ENCODE data around the gene RHOBTB1.
"Not testable (repeated sequence)": the region's sequence is repeated elsewhere in the genome, so short reads cannot be mapped to it uniquely, and the experiment has no call there.

RHOBTB1 gene

DNA sequence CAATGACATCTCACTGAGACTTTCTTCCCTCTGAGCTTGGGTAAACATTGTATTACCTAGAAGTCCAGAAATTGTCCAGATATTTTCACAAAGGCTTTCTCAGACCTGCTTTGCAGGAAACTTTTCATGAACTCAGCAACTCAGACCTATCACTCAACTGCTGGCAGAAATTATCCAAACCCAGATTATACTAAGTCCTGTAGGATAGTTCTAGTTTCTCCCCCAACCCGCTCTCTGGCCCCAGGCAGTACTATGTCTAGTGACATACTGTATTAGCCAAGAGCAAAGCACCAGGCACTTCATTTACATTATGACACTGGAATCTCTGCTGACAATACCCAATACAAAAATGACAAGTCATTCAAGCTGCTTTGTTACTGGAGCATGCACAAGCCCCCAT lies 75.0 kb downstream of the RHOBTB1 start:
- no peak for DNase-seq

DNA sequence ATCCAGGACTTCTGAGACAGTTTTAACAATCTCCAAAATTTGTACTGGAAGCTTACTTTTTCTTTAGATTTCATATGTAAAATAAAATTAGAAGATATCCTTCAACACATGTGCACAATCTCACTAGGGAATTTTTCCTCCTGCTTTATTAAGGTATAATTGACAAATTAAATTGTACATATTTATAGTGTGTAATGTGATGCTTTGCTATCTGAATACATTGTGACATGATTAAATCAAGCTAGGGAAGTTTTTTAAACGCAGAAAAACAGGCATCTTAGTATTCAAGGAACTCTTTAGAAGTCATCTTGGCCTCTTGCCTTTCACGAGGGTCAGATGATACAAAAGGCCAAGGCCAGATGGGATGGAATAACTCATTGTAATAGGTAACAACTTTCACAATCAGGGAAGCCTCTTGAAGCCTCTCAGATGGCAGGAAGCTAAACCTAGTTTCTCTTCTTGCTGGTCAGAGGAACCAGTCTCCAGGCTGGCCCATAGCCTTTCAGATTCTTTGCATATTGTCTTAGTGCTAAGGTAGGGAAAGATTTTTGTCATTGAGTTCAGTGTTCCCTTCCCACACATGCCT lies 78.7 kb downstream of the RHOBTB1 start:
- no peak for DNase-seq

DNA sequence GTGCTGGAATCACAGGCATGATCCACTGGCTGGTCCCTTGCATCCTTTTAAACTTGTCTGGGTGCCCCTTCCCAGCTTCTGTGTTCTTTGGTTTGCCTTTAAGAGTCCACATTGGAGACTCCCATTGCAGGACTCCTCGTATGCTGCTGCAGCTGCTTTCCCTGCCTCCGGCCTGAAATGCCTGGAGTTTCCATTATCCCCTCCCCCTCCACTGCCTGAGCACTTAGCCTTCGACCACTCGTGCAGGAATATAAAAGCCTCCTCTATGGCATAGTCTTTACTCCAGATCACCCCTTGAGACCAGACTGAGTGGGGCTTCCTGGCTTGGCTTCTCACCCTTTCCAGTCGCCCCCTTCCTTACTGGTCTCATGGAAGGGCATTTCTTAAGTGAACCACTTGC lies 80.2 kb downstream of the RHOBTB1 start:
- DNase-seq: no peak

DNA sequence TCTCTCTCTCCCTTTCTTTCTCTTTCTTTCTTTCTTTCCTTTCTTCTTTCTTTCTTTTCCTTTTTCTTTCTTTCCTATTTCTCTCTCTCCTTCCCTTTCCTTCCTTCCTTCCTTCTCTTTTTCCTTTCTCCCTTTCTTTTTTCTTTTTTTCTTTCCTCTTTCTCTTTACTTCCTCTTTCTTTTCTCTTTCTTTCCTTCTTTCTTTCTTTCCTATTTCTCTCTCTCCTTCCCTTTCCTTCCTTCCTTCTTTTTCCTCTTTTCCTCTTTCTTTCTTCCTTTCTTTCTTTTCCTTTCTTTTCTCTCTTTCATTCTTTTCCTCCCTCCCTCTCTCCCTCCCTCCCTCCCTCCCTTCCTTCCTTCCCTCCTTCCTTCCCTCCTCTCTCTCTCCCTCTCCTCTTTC lies 81.5 kb downstream of the RHOBTB1 start:
- DNase-seq: no peak

DNA sequence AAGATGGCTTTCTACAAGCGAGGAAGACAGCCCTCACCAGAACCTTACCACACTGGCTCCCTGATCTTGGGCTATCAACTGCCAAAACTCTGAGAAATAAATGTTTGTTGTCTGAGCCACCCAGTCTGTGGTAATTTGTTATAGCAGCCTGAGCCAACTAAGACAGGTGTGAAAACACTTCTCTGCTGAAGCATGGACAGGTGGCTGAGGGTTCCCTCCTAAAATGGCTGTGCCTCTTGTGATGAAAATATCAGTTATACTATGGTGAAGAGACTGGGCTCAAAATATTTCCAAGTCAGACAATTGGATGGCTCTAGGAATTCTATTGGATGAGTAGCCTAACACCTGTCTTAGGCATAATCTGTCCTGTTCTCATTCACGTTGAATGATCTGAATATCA lies 87.6 kb downstream of the RHOBTB1 start:
- no peak for DNase-seq

DNA sequence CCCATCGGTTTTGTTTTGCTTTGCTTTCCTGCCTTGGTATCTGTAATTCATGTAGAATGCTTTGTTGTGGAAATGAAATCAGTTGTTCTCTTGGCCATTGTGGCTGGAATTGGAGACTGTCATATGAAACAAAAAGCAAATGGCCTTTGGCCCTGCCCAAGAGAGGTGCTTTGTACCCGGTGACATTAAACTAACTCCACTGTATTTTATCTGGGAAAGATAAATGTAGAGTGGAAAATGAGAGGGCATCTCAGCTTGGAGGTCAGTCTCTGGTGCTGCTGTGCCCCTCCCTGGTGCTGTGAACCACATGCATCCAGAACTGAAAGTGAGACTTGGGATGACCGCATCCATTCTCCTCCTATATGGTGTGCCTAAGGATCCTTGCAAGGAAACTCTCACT lies 90.3 kb downstream of the RHOBTB1 start:
- no peak for DNase-seq

DNA sequence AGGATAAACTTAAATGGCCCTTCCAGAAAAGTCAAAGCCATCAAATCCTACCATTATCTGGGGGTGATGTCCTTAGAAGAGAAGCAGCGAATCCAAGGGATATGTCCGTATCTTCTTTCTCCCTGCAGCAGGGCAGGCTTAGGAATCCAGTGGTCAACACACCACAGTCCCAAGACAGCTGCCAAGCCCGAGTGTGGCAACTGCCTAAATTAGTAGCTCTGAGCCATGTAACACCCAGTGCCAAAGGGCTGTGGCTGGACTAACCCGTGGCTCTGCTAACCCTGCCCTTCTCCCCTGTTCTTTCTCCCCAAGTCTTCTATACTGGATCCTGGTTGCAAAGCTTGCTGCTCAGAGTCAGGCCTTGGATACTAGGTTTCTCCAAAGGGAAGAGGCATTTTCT lies 90.9 kb downstream of the RHOBTB1 start:
- no peak for DNase-seq

DNA sequence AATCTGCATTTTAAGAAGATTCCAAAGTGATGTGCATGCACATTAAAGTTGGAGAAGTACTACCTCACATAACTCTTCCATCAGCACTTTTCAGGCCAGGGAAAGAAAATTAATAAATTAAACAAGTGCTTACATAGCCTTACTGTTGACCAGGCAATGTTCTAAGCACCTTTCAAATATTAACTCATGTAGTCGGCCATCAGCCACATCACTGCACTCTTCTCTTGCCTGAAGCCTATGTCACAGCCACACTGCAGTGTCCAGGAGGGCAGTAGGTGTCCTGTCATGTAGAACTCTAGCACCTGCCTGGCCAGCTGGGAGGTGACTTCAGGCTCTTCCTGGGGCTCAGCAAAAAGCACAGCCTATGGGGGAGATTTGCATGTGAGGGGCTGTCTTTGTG lies 94.2 kb downstream of the RHOBTB1 start:
- DNase-seq: no peak

DNA sequence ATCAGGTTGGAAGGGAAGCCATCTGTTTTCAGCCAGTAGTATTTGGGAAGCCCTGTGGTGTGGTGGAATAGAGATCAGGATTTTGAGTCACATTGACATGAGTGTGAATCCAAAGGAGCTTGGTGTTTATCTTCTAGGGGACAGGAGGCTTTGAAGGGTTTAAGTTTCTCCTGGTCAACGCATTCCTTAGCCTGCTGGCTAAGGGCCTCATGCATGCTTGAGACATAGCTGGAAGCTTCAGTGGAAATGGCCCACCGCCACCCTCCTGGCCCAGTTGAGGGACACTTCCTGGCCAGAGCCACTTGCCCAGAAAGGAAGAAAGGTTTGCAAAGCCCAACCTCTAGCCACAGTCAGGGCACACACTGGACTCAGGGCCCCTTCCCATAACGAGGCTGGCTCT lies 94.8 kb downstream of the RHOBTB1 start:
- no peak for DNase-seq

DNA sequence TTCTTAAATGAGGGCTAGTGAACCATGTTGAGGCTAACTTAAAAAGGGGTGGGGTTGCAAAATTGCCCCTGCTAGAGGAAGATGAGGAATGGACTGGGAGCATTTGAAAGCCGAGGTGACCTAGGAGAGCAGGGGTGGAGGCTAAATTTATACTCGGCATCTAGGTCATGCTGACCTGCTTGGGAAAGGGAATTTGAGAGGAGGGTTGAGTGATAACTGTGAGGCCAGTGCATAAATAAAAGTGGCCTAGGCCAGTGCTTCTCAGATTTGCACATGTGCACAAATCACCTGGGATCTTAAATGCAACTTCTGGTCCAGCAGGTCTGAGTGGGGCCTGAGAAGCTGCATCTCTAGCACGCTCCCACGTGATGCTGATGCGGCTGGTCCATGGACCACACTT lies 95.3 kb downstream of the RHOBTB1 start:
- DNase-seq: no peak

DNA sequence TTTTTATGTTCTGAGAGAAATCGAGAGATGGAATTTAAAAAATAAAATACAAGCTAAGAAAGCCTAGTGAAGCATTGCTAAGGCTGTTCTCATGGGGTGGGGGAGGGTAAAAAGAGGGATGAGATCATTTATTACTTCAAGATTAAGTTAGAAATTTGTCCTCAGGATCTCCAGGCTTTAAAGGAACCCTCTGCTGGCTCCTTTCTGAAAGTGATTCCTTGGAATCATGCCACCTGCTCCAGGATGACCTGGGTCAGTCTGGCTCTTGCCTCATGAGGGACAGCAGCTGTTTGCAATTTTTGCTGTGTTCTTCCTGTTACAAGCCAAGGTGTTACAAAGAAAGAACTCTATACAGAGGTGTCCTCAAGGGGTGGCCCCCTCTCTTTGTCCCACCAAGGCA lies 95.9 kb downstream of the RHOBTB1 start:
- DNase-seq: no peak

DNA sequence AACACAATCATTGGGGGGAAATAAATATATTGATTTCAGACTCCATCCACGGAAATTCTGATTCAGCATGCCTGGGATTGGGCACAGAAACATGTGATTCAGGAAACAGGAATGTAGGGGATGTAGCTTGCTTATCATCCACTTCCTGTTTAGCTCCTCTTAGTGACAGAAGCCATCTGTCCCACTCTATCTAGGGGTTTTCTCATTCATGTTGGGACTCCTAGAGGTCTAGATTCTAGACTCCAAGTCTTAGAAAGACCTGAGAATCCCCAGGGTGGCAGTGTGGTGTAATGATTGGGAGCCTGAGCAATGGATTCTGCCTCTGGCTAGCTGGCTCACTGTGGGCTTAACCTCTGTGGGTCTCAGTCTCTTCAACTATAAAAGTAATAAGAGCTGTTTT lies 97.8 kb downstream of the RHOBTB1 start:
- DNase-seq: peak in 1 of 51 donors; percentile 4

DNA sequence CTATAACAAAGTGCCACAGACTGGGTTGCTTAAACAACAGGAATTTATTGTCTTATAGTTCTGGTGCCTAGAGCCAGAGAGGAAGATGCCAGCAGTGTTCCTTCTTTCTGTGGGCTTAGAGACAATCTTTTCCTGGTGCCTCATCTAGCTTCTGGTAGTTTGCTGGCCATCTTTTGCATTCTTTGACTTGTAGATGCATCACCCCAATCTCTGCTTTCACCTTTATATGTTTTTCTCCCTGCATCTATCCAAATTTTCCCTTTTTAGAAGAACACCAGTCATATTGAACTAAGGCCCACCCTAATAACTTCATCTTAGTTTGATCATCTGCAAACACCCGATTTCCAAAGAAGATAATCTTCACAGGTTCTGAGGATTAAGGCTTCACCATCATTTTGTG lies 98.9 kb downstream of the RHOBTB1 start:
- no peak for DNase-seq

DNA sequence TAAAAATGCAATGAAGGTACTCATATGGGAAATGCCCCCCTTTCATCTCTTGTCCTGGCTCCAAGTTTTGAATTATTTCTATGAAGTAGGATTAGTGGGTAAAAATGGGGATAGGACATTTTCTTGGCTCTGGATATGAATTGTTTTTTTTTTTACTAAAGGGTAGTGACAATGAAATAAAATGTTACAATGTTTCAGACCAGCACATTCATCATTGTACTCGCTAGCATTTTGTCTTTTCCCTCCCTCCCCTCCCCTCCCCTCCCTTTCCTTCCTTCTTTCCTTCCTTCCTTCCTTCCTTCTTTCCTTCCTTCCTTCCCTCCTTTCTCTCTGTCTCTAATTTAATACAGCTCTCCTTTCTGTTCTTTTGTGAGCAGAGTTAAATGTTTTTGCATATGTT lies 101.3 kb downstream of the RHOBTB1 start:
- DNase-seq: no peak

DNA sequence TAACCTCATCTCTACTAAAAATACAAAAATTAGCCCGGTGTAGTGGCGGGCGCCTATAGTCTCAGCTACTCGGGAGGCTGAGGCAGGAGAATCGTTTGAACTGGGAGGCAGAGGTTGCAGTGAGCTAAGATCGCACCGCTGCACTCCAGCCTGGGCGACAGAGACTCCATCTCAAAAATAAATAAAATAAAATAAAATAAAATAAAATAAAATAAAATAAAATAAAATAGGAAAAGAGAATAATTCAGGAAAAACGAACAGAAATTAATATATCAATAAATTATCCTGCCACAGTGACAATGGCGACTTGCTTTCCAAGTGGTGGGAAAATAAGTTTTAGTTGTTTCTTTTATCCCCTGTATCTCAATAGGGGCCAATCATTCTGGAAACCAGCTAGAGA lies 102.8 kb downstream of the RHOBTB1 start:
- DNase-seq: not testable (repeated sequence)

DNA sequence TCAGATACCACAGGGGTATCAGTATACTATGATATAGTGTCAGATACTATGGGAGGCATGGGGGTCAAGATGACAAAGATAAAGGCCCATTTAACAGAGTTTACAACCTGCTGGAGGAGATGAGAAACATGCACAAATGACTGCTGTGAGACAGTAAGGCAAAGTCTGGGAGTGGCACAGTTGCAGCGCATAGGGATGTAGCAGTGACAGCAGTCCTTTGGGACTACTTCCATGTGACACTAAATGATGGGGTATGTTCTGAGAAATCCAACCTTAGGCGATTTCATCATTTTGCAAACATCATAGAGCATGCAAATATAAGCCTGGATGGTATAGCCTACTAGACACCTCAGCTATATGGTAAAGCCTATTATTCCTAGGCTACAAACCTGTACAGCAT lies 108.9 kb downstream of the RHOBTB1 start:
- no peak for DNase-seq

DNA sequence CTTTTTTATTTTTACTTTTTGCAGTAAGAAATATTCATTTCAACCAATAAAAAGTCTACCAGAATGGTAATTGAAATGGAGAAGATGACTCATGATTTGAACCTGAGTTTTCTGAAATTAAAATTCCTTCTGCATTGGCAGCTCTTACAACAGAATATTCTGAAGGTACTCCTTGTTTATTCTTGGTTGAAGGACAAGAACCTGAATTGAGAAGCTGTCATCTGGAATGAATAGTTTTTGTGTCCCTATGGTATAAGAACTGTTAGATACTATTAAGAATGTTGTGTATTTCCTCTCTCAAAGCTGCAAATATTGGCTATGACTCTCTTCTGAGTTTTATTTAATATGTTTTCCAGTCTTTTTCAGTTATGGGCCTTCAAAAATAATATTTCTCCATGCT lies 109.6 kb downstream of the RHOBTB1 start:
- no peak for DNase-seq

DNA sequence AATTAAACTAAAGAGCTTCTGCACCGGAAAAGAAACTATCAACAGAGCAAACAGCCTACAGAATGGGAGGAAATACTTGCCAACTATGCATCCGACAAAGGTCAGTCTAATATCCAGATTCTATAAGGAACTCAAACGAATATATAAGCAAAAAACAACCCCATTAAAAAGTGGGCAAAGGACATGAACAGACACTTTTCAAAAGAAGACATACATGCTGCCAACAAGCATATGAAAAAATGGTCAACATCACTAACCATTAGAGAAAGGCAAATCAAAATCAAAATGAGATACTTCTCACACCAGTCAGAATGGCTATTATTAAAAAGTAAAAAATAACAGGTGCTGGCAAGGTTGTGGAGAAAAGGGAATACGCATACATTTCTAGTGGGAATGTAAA lies 111.8 kb downstream of the RHOBTB1 start:
- not testable (repeated sequence) for DNase-seq

DNA sequence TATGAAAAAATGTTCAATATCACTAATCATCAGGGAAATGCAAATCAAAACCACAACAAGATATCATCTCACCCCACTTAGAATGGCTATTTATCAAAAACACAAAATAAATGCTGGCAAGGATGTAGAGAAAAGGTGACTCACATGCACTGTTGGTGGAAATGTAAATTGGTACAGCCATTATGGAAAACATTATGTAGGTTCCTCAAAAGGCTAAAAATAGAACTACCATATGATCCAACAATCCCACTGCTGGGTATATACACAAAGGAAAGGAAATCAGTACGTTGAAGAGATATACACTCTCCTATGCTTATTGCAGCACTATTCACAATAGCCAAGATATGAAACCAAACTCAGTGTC lies 115.5 kb downstream of the RHOBTB1 start:
- DNase-seq: no peak

DNA sequence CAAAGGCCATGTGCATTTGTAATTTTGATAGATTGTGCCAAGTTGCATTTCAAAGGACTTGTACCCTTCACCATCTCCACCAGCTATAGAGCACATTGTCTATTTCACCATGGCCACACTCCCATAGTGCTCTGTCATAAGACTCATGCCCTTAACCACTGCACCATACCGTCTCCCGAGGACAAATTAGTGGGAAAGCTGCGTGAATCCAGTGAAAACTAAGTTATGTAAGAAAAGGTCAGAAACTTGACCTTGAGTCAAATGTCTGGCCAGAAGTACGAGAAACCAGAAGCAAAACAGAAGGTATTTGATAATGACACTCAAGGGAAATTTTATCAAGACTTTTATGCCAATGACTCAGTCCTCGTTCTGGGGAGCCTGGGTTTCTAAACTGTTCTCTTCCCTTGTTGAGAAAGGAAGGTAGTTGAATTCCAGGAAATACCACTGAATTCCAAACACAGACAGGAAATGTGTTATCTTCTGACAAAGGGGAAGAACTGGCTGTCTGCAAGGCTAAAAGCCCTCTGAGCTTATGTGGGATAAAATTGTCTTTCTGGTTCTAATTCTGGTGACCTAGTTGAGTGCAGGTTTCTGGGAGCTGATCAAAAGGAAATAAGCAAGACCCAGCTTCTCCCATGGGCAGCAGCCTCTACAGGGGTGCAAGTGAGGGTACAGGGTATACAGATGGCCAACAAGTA lies 116.0 kb downstream of the RHOBTB1 start:
- no peak for DNase-seq

DNA sequence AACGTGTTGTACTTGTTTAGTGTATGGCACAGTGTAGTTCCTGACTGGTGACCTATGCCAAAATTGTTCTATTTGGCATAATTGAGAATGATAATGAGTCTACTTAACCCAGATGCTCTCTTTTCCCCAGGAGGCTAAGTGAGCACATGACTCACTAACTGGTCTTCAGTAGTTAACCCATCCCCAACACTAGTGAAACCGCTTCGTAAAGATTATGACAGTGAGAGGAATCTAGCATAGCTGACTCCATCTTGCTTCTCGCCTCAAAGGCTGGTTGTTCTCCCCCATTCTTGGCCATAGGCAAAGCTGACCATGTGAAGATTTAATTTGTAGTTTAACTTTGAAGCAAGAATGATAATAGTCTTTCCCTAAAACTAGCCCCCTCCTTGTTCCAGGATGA lies 118.5 kb downstream of the RHOBTB1 start:
- no peak for DNase-seq

DNA sequence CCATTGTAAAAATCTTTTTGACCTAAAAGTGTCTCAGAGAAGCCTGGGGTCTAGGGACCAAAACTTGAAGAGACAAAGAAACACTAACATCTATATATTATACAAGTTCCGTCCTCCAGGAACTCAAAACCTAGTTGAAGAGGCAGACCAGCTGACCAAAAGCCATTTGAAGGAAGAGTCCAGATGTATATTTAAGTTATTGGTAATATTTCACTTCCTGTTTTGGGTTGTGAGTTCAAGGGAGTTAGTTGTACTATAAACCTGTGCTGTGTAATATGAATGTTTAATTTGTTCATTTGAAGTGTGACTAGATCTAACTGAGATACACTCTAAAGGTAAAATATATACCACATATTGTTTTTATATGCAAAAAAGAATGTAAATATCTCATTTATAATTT lies 120.7 kb downstream of the RHOBTB1 start:
- no peak for DNase-seq

DNA sequence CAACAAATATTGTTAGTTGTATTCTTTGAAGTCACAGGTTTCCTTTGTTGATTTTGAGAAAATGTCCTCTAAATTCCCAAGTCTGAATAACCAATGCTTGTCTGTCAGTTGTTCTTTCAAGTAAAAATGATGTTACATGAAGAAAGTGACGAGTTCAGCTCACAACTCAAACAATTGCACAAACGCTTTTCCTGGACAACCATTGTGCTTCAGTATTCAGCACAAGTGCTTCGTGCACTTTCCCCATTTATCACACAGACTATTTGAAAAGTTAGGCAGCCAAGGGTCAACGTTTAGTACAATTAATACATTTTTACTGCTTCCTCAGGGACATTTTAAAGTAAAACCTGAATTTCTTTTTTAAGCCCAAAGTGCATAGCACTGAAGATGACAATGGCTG lies 121.2 kb downstream of the RHOBTB1 start:
- DNase-seq: no peak

DNA sequence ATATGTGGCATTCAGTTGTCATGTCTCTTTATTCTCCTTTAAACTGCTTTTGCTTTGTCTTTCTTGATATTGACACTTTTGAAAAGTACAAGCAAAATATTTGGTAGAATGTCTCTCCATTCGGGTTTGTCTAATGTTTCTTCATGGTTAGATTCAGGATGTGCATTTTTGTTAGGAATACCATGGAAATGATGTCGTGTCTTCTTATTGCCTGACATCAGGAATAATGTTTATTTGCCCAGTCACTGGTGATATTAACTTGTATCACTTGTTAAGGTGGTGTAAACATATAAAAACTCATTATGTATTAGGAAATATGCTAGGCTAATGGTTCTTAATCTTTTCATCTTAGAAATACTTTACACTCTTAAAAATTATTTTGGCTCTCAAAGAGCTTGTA lies 122.3 kb downstream of the RHOBTB1 start:
- no peak for DNase-seq
